ENCODE measurements around the gene FAM13A.
"Not testable (repeated sequence)": the region's sequence is repeated elsewhere in the genome, so short reads cannot be mapped to it uniquely, and the experiment has no call there.

Gene FAM13A

GRCh38 chr4:88928852-88929251, 128.1 kb downstream of the FAM13A start:
- TF ChIP-seq MAX (IDR thresholded peaks at IDR 0.05; ENCODE audit: low read depth, low read length) (no peak), CTCF (IDR thresholded peaks at IDR 0.05; ENCODE audit: low read depth, low read length) (no peak), MYC (IDR thresholded peaks at IDR 0.05; ENCODE audit: low read depth, low read length) (no peak), POLR2A (IDR thresholded peaks at IDR 0.05; ENCODE audit: extremely low read depth, insufficient read length) (no peak)
- no peak overlapping the region for H3K4me3 ChIP-seq (ENCODE audit: low read depth, low read length)
- no peak for DNase-seq (ENCODE audit: low read depth)

- TF ChIP-seq MAX (IDR thresholded peaks at IDR 0.05; ENCODE audit: low read depth, low read length) (no peak), MYC (IDR thresholded peaks at IDR 0.05; ENCODE audit: low read depth, low read length) (no peak), POLR2A (IDR thresholded peaks at IDR 0.05; ENCODE audit: extremely low read depth, insufficient read length) (no peak), CTCF (IDR thresholded peaks at IDR 0.05; ENCODE audit: low read depth, low read length) (no peak)
- no peak for DNase-seq (ENCODE audit: low read depth)
- no peak overlapping the region for H3K4me3 ChIP-seq (ENCODE audit: low read depth, low read length)
These were observed 129.6 kb downstream of the FAM13A start for GRCh38 chr4:88927420-88927819.

GRCh38 chr4:88919056-88919455, 137.9 kb downstream of the FAM13A start:
- no peak for DNase-seq (ENCODE audit: low read depth)
- TF ChIP-seq MYC (IDR thresholded peaks at IDR 0.05; ENCODE audit: low read depth, low read length) = no peak
- no peak overlapping the region for H3K4me3 ChIP-seq (ENCODE audit: low read depth, low read length)

- DNase-seq (ENCODE audit: low read depth); H3K4me3 ChIP-seq (ENCODE audit: low read depth, low read length): not testable (repeated sequence)
These were observed 143.8 kb downstream of the FAM13A start for GRCh38 chr4:88913181-88913580.

GRCh38 chr4:88911246-88912212, 145.5 kb downstream of the FAM13A start:
- TF ChIP-seq MAX (IDR thresholded peaks at IDR 0.05; ENCODE audit: low read depth, low read length) (no peak), POLR2A (IDR thresholded peaks at IDR 0.05; ENCODE audit: extremely low read depth, insufficient read length) (no peak), CTCF (IDR thresholded peaks at IDR 0.05; ENCODE audit: low read depth, low read length) (no peak), MYC (IDR thresholded peaks at IDR 0.05; ENCODE audit: low read depth, low read length) (no peak)
- DNase-seq (ENCODE audit: low read depth) = no peak
- no peak overlapping the region for H3K4me3 ChIP-seq (ENCODE audit: low read depth, low read length)

GRCh38 chr4:88910101-88910500, 146.9 kb downstream of the FAM13A start:
- H3K4me3 ChIP-seq (ENCODE audit: low read depth, low read length) = no peak overlapping the region
- TF ChIP-seq CTCF (IDR thresholded peaks at IDR 0.05; ENCODE audit: low read depth, low read length) = no peak
- no peak for TF ChIP-seq POLR2A (IDR thresholded peaks at IDR 0.05; ENCODE audit: extremely low read depth, insufficient read length)
- no peak for TF ChIP-seq MYC (IDR thresholded peaks at IDR 0.05; ENCODE audit: low read depth, low read length)
- TF ChIP-seq MAX (IDR thresholded peaks at IDR 0.05; ENCODE audit: low read depth, low read length) = no peak
- DNase-seq (ENCODE audit: low read depth) = no peak

- TF ChIP-seq POLR2A (IDR thresholded peaks at IDR 0.05; ENCODE audit: extremely low read depth, insufficient read length) (no peak), MAX (IDR thresholded peaks at IDR 0.05; ENCODE audit: low read depth, low read length) (no peak), CTCF (IDR thresholded peaks at IDR 0.05; ENCODE audit: low read depth, low read length) (no peak), MYC (IDR thresholded peaks at IDR 0.05; ENCODE audit: low read depth, low read length) (no peak)
These were observed 148.5 kb downstream of the FAM13A start for GRCh38 chr4:88908521-88908920.

More at GRCh38 chr4:88908521-88908920, 148.5 kb downstream of the FAM13A start:
- DNase-seq (ENCODE audit: low read depth) = no peak
- H3K4me3 ChIP-seq (ENCODE audit: low read depth, low read length) = no peak overlapping the region
